K562 (cell line): Measurements from ENCODE around the gene ANKRD13B. TPM values are rescaled to one million over a fixed set of nuclear protein-coding genes. Genes with fewer than 3 reads are reported as not detected.

Source experiments
- BCL6 ChIP-seq: fragments of 250-450 bp; sonication (Bioruptor Pico); IDR thresholded peaks from 2 replicates; pipeline ENCODE4 v1.4.0; 2020
- BMI1 ChIP-seq: fragments of 150-350 bp; IDR thresholded peaks from 2 replicates; pipeline ENCODE4 v1.6.1; 2014; ENCODE audit warnings: low read length
- CAMTA2 ChIP-seq: fragments of 250-450 bp; sonication (Bioruptor Pico); conservative IDR thresholded peaks from 2 replicates; pipeline ENCODE4 v1.5.1; 2022
- CHD1 ChIP-seq: fragments of 200-600 bp; sonication (generic); IDR thresholded peaks from one replicate; pipeline ENCODE4 v1.6.1; 2012; ENCODE audit warnings: mild to moderate bottlenecking, moderate library complexity, low read length, inconsistent platforms
- FOXA1 ChIP-seq: fragments of 450-650 bp; IDR thresholded peaks from 2 replicates; pipeline ENCODE4 v1.6.1; 2016; ENCODE audit warnings: mild to moderate bottlenecking, borderline replicate concordance
- GTF3C2 ChIP-seq: IDR thresholded peaks from 3 replicates; pipeline ENCODE4 v1.6.1; 2011; ENCODE audit warnings: borderline replicate concordance, mild to moderate bottlenecking, moderate library complexity; ENCODE audit not compliant: insufficient read length; ENCODE audit errors: extremely low read depth
- MYBL2 ChIP-seq, 2 experiments: fragments of 450-650 bp in 1 of 2; sonication (generic) in 1 of 2; formaldehyde crosslinking in 1 of 2; IDR thresholded peaks; 2 replicates each; pipeline versions ENCODE4 v1.6.1 to v1.8.1; 2017 to 2022; ENCODE audit warnings: borderline replicate concordance in 1 of 2, inconsistent platforms in 1 of 2, low read depth in 1 of 2, mild to moderate bottlenecking in 1 of 2, missing genetic modification reagents in 1 of 2, moderate library complexity in 1 of 2
- SMARCC2 ChIP-seq: fragments of 450-650 bp; IDR thresholded peaks from 2 replicates; pipeline ENCODE4 v1.6.1; 2017; ENCODE audit warnings: antibody characterized with exemption, moderate library complexity, mild to moderate bottlenecking, low read depth
- SREBF1 ChIP-seq: fragments of 150-350 bp; IDR thresholded peaks from 2 replicates; pipeline ENCODE4 v1.6.1; 2014; ENCODE audit warnings: antibody characterized with exemption, low read depth, low read length, borderline replicate concordance
- SRF ChIP-seq, 2 experiments: fragments of 250-450, 450-650 bp in 1 of 2; sonication (Bioruptor Pico) in 1 of 2; sonication (generic) in 1 of 2; formaldehyde crosslinking; IDR thresholded peaks; 2 replicates each; pipeline versions ENCODE4 v1.5.0 to v1.5.1; 2020 to 2022; ENCODE audit warnings: mild to moderate bottlenecking in 1 of 2, missing genetic modification reagents in 1 of 2
- THRA ChIP-seq: fragments of 450-650 bp; IDR thresholded peaks from 2 replicates; pipeline ENCODE4 v1.6.1; 2017; ENCODE audit warnings: mild to moderate bottlenecking, moderate library complexity
- ZKSCAN1 ChIP-seq: fragments of 150-350 bp; IDR thresholded peaks from 2 replicates; pipeline ENCODE4 v1.6.1; 2016; ENCODE audit warnings: low read depth, low read length
- polyA plus RNA-seq, 8 experiments: library from polyadenylated mRNA; depleted of rRNA in 4 of 8; stranded (reverse) in 5 of 8; unstranded in 3 of 8; fragments of >200 nt; fragmentation: Nextera tagmentation in 2 of 8; fragmentation: Illumina TruSeq in 1 of 8; extraction: Ambion mirVana in 2 of 8; extraction: Trizol in 1 of 8; gene quantifications; 2 replicates each; pipeline versions ENCODE4 v1.2.1 to v1.2.3, GENCODE V29; 2011 to 2014; ENCODE audit warnings: inconsistent platforms in 1 of 8, missing spikeins in 1 of 8
- total RNA-seq, 7 experiments: library from RNA; depleted of rRNA in 6 of 7; stranded (reverse); fragments of >200 nt in 6 of 7; fragmentation: Illumina TruSeq in 2 of 7; extraction: Trizol in 2 of 7; gene quantifications; 2 replicates each; pipeline versions ENCODE4 v1.2.1 to v1.2.3, GENCODE V29; 2011 to 2021; ENCODE audit warnings: low replicate concordance in 1 of 7
- TF ChIP-seq, protein P1 (sequence below): sonication (generic); formaldehyde crosslinking; IDR thresholded peaks from 2 replicates; pipeline ENCODE4 v1.4.0; 2020; ENCODE audit warnings: mild to moderate bottlenecking, missing genetic modification reagents
- TF ChIP-seq, protein P2 (sequence below): IDR thresholded peaks from 3 replicates; pipeline ENCODE4 v1.6.1; 2011; ENCODE audit warnings: borderline replicate concordance, mild to moderate bottlenecking; ENCODE audit not compliant: insufficient read length, insufficient read depth
- TF ChIP-seq, protein P3 (sequence below): fragments of 250-450 bp; sonication (Bioruptor Pico); IDR thresholded peaks from 2 replicates; pipeline ENCODE4 v1.4.0; 2020; ENCODE audit warnings: mild to moderate bottlenecking, moderate library complexity, borderline replicate concordance

Gene ANKRD13B
- total and polyA plus RNA-seq, 9 of the 15 experiments (the other 6 are each of a cell fraction or from before 2014, with no cell fraction given): 0.15 to 28.1 (median 4.6) TPM

DNA sequence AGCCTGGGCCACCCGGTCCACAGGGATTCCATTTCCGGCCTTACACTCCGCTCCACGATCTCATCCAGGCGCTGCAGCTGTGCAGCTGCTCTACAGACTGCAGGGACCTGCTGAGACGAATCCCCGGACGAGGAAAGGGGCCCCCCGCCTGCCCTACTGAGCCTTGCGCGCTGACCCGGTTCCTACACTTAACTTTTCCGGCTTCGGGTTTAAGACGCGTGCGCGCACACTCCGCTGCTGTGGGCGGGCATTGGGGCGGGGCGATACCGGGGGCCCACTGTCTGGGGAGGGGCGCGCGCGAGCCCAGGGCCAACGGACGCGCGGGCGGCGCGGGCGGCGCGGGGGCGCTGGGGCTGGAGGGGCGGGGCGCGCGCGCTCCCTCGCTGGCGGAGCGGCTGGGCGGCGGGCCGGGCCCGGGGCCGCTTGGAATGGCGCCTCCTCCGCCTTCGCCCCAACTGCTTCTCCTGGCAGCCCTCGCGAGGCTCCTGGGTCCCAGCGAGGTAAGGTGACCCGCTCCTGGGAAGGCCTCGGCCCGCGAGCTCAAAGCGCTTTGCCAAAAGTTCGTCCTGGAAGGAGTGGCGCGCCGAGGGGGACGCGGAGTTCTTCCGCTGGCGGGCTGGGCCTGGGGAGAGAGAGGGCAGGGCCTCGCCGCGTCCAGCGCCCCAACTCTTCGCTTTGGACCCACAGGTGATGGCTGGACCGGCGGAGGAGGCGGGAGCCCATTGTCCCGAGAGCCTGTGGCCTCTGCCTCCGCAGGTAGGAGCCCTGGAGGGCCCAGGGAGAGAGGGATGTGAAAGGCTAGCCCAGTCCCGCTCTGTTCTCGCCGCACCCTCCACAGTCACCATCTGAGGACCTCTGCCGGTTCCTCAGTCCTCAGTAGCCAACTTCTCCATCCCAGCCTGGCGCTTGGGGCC is 24.3 kb upstream of the ANKRD13B start, which contains the start of gene TP53I13 (continued):
- TF ChIP-seq, protein P1, sequence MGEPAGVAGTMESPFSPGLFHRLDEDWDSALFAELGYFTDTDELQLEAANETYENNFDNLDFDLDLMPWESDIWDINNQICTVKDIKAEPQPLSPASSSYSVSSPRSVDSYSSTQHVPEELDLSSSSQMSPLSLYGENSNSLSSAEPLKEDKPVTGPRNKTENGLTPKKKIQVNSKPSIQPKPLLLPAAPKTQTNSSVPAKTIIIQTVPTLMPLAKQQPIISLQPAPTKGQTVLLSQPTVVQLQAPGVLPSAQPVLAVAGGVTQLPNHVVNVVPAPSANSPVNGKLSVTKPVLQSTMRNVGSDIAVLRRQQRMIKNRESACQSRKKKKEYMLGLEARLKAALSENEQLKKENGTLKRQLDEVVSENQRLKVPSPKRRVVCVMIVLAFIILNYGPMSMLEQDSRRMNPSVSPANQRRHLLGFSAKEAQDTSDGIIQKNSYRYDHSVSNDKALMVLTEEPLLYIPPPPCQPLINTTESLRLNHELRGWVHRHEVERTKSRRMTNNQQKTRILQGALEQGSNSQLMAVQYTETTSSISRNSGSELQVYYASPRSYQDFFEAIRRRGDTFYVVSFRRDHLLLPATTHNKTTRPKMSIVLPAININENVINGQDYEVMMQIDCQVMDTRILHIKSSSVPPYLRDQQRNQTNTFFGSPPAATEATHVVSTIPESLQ (CRISPR knock-in tag): no peak
- TF ChIP-seq BCL6 (CRISPR knock-in tag) (no peak), CAMTA2 (CRISPR knock-in tag) (no peak), GTF3C2 (no peak), SMARCC2 (no peak), FOXA1 (no peak), SRF (CRISPR knock-in tag; IDR thresholded peaks at IDR 0.05) (no peak), BMI1 (no peak), ZKSCAN1 (no peak), SREBF1 (no peak), THRA (no peak), CHD1 (no peak), MYBL2 (IDR thresholded peaks at IDR 0.05; ENCODE audit: low read depth) (no peak), MYBL2 (CRISPR knock-in tag; IDR thresholded peaks at IDR 0.05; ENCODE audit: borderline replicate concordance) (no peak)
- TF ChIP-seq, protein P2, sequence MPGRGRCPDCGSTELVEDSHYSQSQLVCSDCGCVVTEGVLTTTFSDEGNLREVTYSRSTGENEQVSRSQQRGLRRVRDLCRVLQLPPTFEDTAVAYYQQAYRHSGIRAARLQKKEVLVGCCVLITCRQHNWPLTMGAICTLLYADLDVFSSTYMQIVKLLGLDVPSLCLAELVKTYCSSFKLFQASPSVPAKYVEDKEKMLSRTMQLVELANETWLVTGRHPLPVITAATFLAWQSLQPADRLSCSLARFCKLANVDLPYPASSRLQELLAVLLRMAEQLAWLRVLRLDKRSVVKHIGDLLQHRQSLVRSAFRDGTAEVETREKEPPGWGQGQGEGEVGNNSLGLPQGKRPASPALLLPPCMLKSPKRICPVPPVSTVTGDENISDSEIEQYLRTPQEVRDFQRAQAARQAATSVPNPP: no peak
- TF ChIP-seq, protein P3, sequence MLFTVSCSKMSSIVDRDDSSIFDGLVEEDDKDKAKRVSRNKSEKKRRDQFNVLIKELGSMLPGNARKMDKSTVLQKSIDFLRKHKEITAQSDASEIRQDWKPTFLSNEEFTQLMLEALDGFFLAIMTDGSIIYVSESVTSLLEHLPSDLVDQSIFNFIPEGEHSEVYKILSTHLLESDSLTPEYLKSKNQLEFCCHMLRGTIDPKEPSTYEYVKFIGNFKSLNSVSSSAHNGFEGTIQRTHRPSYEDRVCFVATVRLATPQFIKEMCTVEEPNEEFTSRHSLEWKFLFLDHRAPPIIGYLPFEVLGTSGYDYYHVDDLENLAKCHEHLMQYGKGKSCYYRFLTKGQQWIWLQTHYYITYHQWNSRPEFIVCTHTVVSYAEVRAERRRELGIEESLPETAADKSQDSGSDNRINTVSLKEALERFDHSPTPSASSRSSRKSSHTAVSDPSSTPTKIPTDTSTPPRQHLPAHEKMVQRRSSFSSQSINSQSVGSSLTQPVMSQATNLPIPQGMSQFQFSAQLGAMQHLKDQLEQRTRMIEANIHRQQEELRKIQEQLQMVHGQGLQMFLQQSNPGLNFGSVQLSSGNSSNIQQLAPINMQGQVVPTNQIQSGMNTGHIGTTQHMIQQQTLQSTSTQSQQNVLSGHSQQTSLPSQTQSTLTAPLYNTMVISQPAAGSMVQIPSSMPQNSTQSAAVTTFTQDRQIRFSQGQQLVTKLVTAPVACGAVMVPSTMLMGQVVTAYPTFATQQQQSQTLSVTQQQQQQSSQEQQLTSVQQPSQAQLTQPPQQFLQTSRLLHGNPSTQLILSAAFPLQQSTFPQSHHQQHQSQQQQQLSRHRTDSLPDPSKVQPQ (CRISPR knock-in tag): no peak
